ENCODE data around the gene KDM8.

Gene KDM8

GRCh38 chr16:27214084-27214961 is 11.0 kb downstream of the KDM8 start:
- TF ChIP-seq GATA1 (IDR thresholded peaks at IDR 0.05; ENCODE audit: low read depth, low read length) (no peak), POLR2A (IDR thresholded peaks at IDR 0.05; ENCODE audit: low read length) (no peak)
- DNase-seq: no peak

DNA sequence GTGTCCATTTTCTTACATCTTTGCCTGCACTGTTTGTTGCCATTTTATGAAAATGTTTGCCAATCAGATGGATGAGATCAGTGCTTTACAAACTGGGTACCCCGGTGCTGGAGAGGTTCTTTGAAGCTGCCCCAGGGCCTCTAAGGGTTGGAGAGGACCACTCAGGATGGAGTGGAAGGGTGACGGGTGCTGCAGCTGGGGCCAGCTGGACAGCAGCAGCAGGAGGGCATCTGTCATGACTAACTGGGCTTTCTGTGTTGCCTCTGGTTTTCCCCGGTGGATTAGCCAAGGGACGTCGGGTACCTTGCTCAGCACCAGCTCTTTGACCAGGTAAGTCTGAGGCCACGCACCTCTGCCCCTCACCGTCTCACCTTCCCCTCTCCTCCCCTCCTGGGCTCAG is 12.3 kb downstream of the KDM8 start:
- no peak for TF ChIP-seq GATA1 (IDR thresholded peaks at IDR 0.05; ENCODE audit: low read depth, low read length)
- no peak for TF ChIP-seq POLR2A (IDR thresholded peaks at IDR 0.05; ENCODE audit: low read length)
- DNase-seq: no peak

- no peak for DNase-seq
- TF ChIP-seq GATA1 (IDR thresholded peaks at IDR 0.05; ENCODE audit: low read depth, low read length): no peak
Observed at GRCh38 chr16:27216297-27216885, 13.1 kb downstream of the KDM8 start.

DNA sequence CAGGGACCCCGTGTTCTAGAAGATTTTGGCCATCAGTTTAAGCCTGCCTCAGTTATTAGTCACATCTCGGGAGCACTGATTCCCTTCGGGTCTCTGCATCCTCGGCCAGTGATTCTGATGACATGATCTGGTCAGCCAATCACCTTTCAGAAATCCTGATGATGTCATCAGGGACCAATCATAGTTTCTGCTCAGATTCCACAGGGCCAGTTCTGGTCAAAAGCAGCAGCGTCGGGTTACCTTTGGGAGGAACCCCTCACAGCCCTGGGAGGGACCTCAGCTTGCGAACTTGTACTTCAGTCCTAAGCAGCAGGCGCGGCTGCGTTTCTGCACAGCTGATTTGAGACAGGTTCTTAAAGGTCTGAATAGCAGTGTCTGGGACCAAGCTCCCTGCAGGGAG is 13.9 kb downstream of the KDM8 start:
- no peak for TF ChIP-seq POLR2A (IDR thresholded peaks at IDR 0.05; ENCODE audit: low read length)
- no peak for TF ChIP-seq GATA1 (IDR thresholded peaks at IDR 0.05; ENCODE audit: low read depth, low read length)
- no peak for DNase-seq

- TF ChIP-seq GATA1 (IDR thresholded peaks at IDR 0.05; ENCODE audit: low read depth, low read length) (no peak), POLR2A (IDR thresholded peaks at IDR 0.05; ENCODE audit: low read length) (no peak)
- no peak for DNase-seq
Observed at GRCh38 chr16:27218756-27219155, 15.4 kb downstream of the KDM8 start.

GRCh38 chr16:27219161-27219560 is 15.8 kb downstream of the KDM8 start:
- TF ChIP-seq POLR2A (IDR thresholded peaks at IDR 0.05; ENCODE audit: low read length) (no peak), GATA1 (IDR thresholded peaks at IDR 0.05; ENCODE audit: low read depth, low read length) (no peak)
- DNase-seq: no peak

DNA sequence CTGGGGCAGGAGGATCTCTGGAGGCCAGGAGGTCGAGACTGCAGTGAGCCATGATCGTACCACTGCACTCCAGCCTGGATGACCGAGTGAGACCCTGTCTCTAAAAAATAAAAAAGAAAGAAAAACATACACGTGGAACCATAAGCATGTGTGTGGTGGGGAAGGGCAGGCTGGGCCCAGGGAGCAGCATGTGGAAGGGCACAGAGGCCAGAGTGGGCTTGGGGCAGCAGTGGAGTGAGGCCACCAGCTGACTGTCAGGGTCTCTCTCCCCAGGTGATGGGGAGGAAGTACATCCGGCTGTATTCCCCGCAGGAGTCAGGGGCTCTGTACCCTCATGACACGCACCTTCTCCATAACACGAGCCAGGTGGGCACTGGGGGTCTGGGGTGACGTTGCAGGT is 16.8 kb downstream of the KDM8 start:
- TF ChIP-seq POLR2A (IDR thresholded peaks at IDR 0.05; ENCODE audit: low read length) (no peak), GATA1 (IDR thresholded peaks at IDR 0.05; ENCODE audit: low read depth, low read length) (no peak)
- no peak for DNase-seq

DNA sequence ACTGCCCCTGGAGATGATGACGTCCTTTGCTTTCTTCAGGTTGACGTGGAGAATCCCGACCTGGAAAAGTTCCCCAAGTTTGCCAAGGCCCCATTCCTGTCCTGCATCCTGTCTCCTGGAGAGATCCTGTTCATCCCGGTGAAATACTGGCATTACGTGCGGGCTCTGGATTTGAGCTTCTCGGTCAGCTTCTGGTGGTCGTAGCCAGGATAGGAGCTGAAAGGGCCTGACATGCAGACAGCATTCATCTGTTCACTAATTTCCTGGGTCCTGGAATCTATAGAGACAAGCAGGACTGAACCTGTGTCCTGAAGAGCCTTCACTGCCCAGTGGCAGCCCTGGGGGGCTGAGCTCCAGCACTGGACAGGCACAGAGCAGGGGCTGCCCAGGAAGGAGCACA is 17.2 kb downstream of the KDM8 start:
- no peak for DNase-seq
- no peak for TF ChIP-seq GATA1 (IDR thresholded peaks at IDR 0.05; ENCODE audit: low read depth, low read length)
- TF ChIP-seq POLR2A (IDR thresholded peaks at IDR 0.05; ENCODE audit: low read length): no peak

DNA sequence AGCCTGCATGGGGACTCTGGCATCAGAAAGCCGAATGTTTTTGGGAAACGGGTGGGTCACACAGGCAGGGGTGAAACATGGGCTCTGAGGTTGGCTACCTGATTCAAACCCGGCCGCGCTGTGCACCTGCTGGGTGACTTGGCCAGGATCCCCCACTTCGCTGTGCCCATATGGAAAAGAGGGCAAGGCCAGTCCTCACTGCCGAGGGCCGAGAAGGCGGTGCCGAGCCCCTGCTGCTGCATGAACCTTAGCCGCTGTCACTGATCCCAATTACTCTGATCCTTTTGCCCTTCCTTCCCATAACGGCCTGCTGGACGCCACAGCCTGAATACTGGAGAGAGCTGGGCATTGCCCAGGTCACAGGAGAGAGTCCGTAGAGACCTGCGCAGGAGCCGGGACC is 17.7 kb downstream of the KDM8 start:
- no peak for TF ChIP-seq POLR2A (IDR thresholded peaks at IDR 0.05; ENCODE audit: low read length)
- TF ChIP-seq GATA1 (IDR thresholded peaks at IDR 0.05; ENCODE audit: low read depth, low read length): no peak
- no peak for DNase-seq

- TF ChIP-seq GATA1 (IDR thresholded peaks at IDR 0.05; ENCODE audit: low read depth, low read length): no peak
- TF ChIP-seq POLR2A (IDR thresholded peaks at IDR 0.05; ENCODE audit: low read length): no peak
- no peak for DNase-seq
Observed at GRCh38 chr16:27221576-27222248, 18.4 kb downstream of the KDM8 start.

DNA sequence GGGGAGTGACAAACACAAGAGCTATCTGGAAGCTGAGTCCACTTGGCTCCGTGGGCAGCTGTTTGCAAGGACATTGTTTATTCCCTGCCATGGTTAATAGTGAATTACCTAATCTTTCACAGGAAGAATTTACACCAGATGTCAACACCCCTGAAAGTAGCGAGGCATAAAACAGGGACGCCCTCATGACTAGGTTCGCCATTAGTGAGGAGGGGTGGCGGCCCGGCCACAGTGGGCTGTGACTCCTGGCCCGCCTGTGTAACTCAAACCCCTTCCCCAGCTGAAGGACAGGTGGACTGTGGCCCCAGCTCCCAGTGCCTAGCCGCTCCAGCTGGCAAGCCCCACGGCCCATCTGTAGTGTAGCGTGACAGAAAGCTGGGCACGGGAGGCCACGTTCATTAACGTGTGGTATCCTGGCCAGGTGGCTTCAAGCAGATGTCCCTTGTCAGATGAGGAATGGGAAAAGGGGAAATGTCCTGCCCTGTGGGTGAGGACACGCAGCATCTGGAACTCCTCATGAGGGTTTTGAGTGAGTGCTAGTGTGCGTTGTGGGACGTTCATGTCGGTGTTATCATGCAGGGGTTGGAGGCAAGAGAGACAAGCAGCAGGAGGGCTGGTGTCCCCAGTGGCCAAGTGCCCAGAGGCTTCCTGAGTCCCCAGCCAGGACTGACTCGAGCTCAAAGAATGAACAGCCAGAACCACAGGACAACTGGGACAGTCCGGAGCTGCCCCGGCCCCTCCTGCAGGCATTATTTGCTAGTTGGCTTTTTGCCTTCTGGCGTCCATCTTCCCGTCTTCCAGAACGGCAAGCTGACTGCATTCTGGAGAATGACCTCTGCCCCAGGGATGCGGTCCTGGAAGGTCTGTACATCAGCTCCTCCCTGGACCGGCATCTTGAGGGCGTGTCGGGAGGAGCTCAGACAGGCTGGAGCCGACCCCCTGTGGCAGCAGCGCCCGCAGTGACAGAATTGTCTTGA is 19.2 kb downstream of the KDM8 start:
- no peak for TF ChIP-seq POLR2A (IDR thresholded peaks at IDR 0.05; ENCODE audit: low read length)
- no peak for TF ChIP-seq GATA1 (IDR thresholded peaks at IDR 0.05; ENCODE audit: low read depth, low read length)
- DNase-seq: no peak

DNA sequence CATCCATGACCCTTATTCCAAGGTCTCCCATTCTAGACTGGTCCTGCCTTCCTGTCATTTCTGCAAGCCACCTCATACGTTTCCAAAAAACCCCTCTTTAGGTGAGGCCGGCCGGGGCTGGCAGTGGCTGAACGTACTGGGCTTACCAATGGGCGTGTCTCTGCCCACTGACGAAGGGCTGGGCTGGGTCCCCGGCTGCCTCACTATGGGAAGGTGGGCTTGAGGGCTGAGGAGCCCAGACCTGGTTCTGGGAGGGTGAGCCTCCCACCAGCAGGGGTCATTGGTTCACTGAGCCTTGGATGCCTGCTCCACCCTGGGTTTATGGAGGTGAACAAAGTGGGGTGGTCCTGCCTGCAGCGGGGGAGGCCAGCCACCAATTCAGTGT is 19.9 kb downstream of the KDM8 start:
- DNase-seq: no peak
- no peak for TF ChIP-seq GATA1 (IDR thresholded peaks at IDR 0.05; ENCODE audit: low read depth, low read length)

GRCh38 chr16:27223701-27224100 is 20.4 kb downstream of the KDM8 start:
- DNase-seq: no peak
- TF ChIP-seq POLR2A (IDR thresholded peaks at IDR 0.05; ENCODE audit: low read length) (no peak), GATA1 (IDR thresholded peaks at IDR 0.05; ENCODE audit: low read depth, low read length) (no peak)

Measured in erythroblast (primary cell).